Measurements from ENCODE around the gene MCF2L2. TPM values are rescaled to one million over a fixed set of nuclear protein-coding genes. Genes with fewer than 3 reads are reported as not detected.
"Not testable (repeated sequence)": the region's sequence is repeated elsewhere in the genome, so short reads cannot be mapped to it uniquely, and the experiment has no call there.

The MCF2L2 gene, protein sequence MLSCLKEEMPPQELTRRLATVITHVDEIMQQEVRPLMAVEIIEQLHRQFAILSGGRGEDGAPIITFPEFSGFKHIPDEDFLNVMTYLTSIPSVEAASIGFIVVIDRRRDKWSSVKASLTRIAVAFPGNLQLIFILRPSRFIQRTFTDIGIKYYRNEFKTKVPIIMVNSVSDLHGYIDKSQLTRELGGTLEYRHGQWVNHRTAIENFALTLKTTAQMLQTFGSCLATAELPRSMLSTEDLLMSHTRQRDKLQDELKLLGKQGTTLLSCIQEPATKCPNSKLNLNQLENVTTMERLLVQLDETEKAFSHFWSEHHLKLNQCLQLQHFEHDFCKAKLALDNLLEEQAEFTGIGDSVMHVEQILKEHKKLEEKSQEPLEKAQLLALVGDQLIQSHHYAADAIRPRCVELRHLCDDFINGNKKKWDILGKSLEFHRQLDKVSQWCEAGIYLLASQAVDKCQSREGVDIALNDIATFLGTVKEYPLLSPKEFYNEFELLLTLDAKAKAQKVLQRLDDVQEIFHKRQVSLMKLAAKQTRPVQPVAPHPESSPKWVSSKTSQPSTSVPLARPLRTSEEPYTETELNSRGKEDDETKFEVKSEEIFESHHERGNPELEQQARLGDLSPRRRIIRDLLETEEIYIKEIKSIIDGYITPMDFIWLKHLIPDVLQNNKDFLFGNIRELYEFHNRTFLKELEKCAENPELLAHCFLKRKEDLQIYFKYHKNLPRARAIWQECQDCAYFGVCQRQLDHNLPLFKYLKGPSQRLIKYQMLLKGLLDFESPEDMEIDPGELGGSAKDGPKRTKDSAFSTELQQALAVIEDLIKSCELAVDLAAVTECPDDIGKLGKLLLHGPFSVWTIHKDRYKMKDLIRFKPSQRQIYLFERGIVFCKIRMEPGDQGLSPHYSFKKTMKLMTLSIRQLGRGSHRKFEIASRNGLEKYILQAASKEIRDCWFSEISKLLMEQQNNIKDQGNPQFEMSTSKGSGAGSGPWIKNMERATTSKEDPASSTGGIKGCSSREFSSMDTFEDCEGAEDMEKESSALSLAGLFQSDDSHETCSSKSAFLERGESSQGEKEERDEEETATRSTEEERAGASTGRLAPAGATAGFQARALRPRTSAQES
- 0.25 and 0.26 TPM in 2 replicates for total RNA-seq

GRCh38 chr3:183428447-183429211, at the start of gene MCF2L2:
Gene MCF2L2, minus strand, starts transcription at chr3:183428619. Its CDS starts 642 bp downstream, at chr3:183427977.
- peak in 1 of 2 donors; percentile 15 for DNase-seq (ENCODE audit: low read depth in 2 of 2)

DNA sequence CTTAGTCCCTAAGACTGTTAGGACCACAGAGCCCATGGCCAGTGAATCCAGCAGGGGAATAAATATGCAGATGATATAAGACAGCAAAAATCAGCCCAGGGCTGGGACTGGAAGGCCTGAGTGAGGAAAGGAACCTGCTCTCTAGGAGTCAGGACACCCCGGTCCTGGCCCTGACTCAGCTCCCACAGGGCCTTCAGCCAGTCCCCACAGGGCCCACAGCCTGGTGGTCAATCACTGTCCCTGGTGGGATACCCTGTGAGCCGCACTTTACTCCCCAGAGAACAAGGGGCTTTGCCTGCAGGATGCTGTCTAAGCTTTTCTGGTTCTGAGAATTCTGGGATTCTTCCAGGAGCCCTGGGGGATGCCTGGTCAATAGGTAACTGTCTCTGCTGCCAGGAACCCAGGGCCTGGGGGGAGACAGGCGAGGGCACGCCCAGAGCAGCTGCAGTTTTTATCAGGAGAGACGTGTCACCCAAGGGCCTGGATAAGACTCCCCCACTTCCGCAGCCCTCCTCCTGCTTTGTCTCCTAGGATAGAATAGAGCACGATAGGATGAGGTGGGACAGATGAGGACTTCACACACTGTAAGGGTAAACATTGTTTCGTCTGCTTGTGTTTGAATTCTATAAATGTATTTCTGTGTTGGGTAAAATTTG, 49.5 kb upstream of the MCF2L2 start:
- DNase-seq (ENCODE audit: low read depth in 2 of 2) = no peak

DNA sequence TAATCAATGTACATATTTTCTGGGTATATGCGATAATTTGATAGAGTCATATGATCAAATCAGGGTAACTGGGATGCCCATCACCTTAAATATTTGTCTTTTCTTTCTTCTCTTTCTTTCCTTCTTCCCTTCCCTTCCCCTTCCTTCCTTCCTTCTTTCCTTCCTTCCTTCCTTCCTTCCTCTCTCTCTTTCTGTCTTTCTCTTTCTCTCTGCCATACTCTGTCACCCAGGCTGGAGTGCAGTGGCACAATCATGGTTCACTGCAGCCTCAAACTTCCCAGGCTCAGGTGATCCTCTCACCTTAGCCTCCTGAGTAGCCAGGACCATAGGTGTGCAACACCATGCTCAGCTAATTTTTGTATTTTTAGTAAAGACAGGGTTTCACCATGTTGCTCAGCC, 47.3 kb upstream of the MCF2L2 start:
- DNase-seq (ENCODE audit: low read depth in 2 of 2) = not testable (repeated sequence)

- DNase-seq (ENCODE audit: low read depth in 2 of 2) = peak; percentile 42 to 89
Measured at GRCh38 chr3:183475016-183475763, 46.8 kb upstream of the MCF2L2 start.

GRCh38 chr3:183473969-183474368, 45.5 kb upstream of the MCF2L2 start:
- DNase-seq (ENCODE audit: low read depth in 2 of 2) = no peak

GRCh38 chr3:183472155-183472554, 43.7 kb upstream of the MCF2L2 start:
- no peak for DNase-seq (ENCODE audit: low read depth in 2 of 2)

DNA sequence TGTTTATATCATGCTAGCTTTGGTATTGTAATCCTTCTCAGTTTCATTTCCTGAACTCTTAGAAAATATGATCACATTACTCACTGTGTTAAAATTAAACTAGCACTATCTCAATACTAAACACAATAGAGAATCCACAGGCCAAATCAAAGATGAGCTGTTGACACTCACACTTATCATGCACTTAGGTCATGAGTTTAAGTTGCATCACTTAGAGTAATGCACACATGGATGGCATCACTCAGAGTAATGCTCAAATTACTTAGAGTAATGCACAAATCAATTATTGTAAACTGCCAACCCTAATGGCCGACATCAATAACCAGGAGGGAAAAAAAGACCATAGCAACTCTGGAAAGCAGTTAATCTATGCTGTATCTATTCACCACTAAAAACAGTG, 40.0 kb upstream of the MCF2L2 start:
- peak in 1 of 2 donors; percentile 45 for DNase-seq (ENCODE audit: low read depth in 2 of 2)

GRCh38 chr3:183466575-183466974, 38.2 kb upstream of the MCF2L2 start:
- DNase-seq (ENCODE audit: low read depth in 2 of 2) = no peak

- not testable (repeated sequence) for DNase-seq (ENCODE audit: low read depth in 2 of 2)
Measured at GRCh38 chr3:183465710-183466109, 37.3 kb upstream of the MCF2L2 start.

DNA sequence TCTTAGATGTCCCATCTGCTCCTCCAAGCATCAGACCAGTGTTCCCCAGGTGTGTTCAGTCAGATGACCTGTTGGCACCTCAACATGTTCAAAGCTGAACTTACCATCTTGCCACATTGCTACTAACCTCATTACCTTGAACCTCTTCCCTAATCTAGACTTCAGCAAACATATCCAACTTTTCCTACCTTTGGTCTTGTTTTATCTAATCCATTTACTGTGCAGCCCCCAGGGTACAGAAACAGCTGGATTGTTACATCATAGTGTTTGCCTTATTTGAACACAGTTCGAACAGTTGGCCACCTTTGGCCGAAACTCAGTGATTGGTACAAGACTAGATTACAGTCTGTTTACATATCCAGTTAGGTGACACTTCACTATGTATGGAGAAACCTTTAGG, 36.1 kb upstream of the MCF2L2 start:
- no peak for DNase-seq (ENCODE audit: low read depth in 2 of 2)

GRCh38 chr3:183460081-183461055, 31.9 kb upstream of the MCF2L2 start:
- DNase-seq (ENCODE audit: low read depth in 2 of 2) = peak in 1 of 2 donors; percentile 33

- DNase-seq (ENCODE audit: low read depth in 2 of 2) = peak; percentile 25 to 89
Measured at GRCh38 chr3:183455089-183455488, 26.7 kb upstream of the MCF2L2 start.

DNA sequence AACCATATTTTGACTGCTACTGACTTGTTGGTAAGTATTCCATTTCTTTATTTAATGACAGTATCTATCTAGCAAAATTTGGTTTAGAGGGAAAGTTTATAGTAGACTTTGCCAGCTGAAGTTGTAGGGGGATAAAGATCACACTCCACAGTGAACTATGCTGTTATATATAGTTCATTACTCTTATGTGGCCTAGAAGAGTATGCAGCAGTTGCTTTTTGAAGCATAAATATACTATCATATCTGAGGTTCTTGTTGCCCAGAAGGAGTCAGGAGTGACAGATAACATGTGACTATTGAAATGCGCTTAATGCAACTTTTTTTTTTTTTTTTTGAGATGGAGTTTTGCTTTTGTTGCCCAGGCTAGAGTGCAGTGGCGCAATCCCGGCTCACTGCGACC, 25.6 kb upstream of the MCF2L2 start:
- no peak for DNase-seq (ENCODE audit: low read depth in 2 of 2)

GRCh38 chr3:183449791-183450190, 21.4 kb upstream of the MCF2L2 start:
- DNase-seq (ENCODE audit: low read depth in 2 of 2) = no peak

GRCh38 chr3:183449391-183449790, 21.0 kb upstream of the MCF2L2 start:
- DNase-seq (ENCODE audit: low read depth in 2 of 2) = peak in 1 of 2 donors; percentile 61

GRCh38 chr3:183448369-183449128, 20.1 kb upstream of the MCF2L2 start:
- DNase-seq (ENCODE audit: low read depth in 2 of 2) = no peak

- peak; percentile 82 to 92 for DNase-seq (ENCODE audit: low read depth in 2 of 2)
Measured at GRCh38 chr3:183447206-183448001, 19.0 kb upstream of the MCF2L2 start.

Measured in dermis microvascular lymphatic vessel endothelial cell (primary cell).